Heart left ventricle (tissue), 16 donors: ENCODE data around the gene MAGI1. TPM values are rescaled to one million over a fixed set of nuclear protein-coding genes. Genes with fewer than 3 reads are reported as not detected.

Experiments
- ATAC-seq, 4 donors: fragments of 200-7000 bp; cut with Tn5 transposase; one replicate each; pipeline ENCODE4 v1.9.1; 2020 to 2022; ENCODE audit warnings: moderate library complexity in 4 of 4, mild to moderate bottlenecking in 3 of 4, moderate number of reproducible peaks in 1 of 4
- DNase-seq, 5 donors: peaks; one replicate each; pipeline ENCODE4 v3.0.0-alpha.2; 2020
- H3K27ac ChIP-seq, 12 donors: fragments of 200-600 bp; sonication (generic) in 4 of 12; one replicate each; pipeline versions ENCODE4 v1.5.0 to v1.8.0; 2016 to 2022; ENCODE audit warnings: mild to moderate bottlenecking in 2 of 12
- H3K27me3 ChIP-seq, 9 donors: fragments of 200-600 bp; sonication (generic) in 2 of 9; one replicate each; pipeline versions ENCODE4 v1.5.1 to v1.8.0; 2016 to 2022; ENCODE audit warnings: mild to moderate bottlenecking in 3 of 9
- H3K36me3 ChIP-seq, 9 donors: fragments of 200-600 bp; sonication (generic) in 2 of 9; one replicate each; pipeline versions ENCODE4 v1.5.0 to v1.8.0; 2018 to 2022; ENCODE audit warnings: mild to moderate bottlenecking in 2 of 9
- H3K4me1 ChIP-seq, 12 donors: fragments of 200-600 bp; sonication (generic) in 4 of 12; one replicate each; pipeline versions ENCODE4 v1.5.0 to v1.8.0; 2016 to 2022; ENCODE audit warnings: mild to moderate bottlenecking in 3 of 12
- H3K4me3 ChIP-seq, 12 donors: fragments of 200-600 bp; sonication (generic) in 4 of 12; one replicate each; pipeline versions ENCODE4 v1.5.0 to v1.8.0; 2017 to 2022; ENCODE audit warnings: mild to moderate bottlenecking in 9 of 12, moderate library complexity in 4 of 12
- H3K9me3 ChIP-seq, 12 donors: fragments of 200-600 bp; sonication (generic) in 4 of 12; one replicate each; pipeline versions ENCODE4 v1.5.0 to v1.8.0; 2016 to 2022; ENCODE audit warnings: mild to moderate bottlenecking in 1 of 12
- CTCF ChIP-seq, 12 donors: fragments of 200-600 bp; sonication (generic) in 4 of 12; IDR thresholded peaks; one replicate each; pipeline versions ENCODE4 v1.5.0 to v1.8.0; 2018 to 2022; ENCODE audit warnings: antibody characterized with exemption in 12 of 12, mild to moderate bottlenecking in 5 of 12
- POLR2A ChIP-seq, 2 donors: fragments of 450-650 bp; IDR thresholded peaks; one replicate each; pipeline ENCODE4 v1.6.1; 2017; ENCODE audit warnings: antibody characterized with exemption in 2 of 2, mild to moderate bottlenecking in 2 of 2, moderate library complexity in 2 of 2
- WGBS, 4 donors: extraction: QIAGEN DNeasy Blood & Tissue Kit in 2 of 4; methylation state at CpG; one replicate each; pipeline versions ENCODE4 v1.1.5 to v1.1.7; 2013 to 2018; 5-methylcytosine and 5-hydroxymethylcytosine counted together
- intact Hi-C, 10 donors: fragments of 100-400 bp; cut with DNase I; formaldehyde crosslinking; loops; one replicate each; pipeline versions ENCODE4 v1.11.1 to v1.14.2; 2022
- polyA plus RNA-seq, 2 donors: library from polyadenylated mRNA; stranded (reverse); fragments of 200-250 nt; gene quantifications; one replicate each; pipeline ENCODE4 v1.2.3, GENCODE V29; 2013
- total RNA-seq, 9 donors: library from RNA; depleted of rRNA in 2 of 9; stranded (reverse); fragments of >200 nt in 2 of 9; fragmentation: NEBNext Ultra II Directional in 3 of 9; extraction: Animal tissue kit (Norgen Biotek cat#: 25700) in 3 of 9; gene quantifications; one replicate each; pipeline versions ENCODE4 v1.1.0 to v1.2.4, GENCODE V29; 2016 to 2023
- donor health status: ischemic (EF 13 %, LVEDD 7.1; RV severe dilation, severe dysfunction).
- donor health status: healthy with polysubstance abuse.
- donor health status: DM: no; HTN: yes; CAD: no.
- donor health status: DM: no; HTN: no; CAD: no.
- donor health status: ischemic (EF 25% LVEDD 6.9; RV normal size, moderate dysfunction).
- donor health status: ischemic (EF 25% LVEDD 5.7; RV mildly dilated, moderate dysfunction).
- donor health status: healthy.
- donor health status: DM: yes; HTN: yes; CAD: no.
- donor health status: ischemic (EF 35%, LVEDD 5.7; RV mildly dilated, moderate dysfunction).
- donor health status: nonischemic (EF 11% LVEDD 7.7; RV severe dilation, severe dysfunction).
- donor health status: DM: yes; HTN: yes; CAD: no.
- donor health status: PGD.
- donor health status: ischemic (EF 29% LVEDD 5.4; RV normal size, mild dysfunction).
- donor health status: nonischemic (EF 23%, LVEDD 6.1; RV moderate dilation, normal function).

The MAGI1 gene
- total and polyA plus RNA-seq, 11 donors, result 18.5 to 52.1 (median 31.4) TPM

GRCh38 chr3:65875393-65876027 lies 163.2 kb downstream of the MAGI1 start:
- H3K4me3 ChIP-seq, result no peak overlapping the region
- H3K36me3 ChIP-seq, result no peaks in the 10 kb centered on the region
- TF ChIP-seq CTCF (IDR thresholded peaks at IDR 0.05), result no peak
- no peak for TF ChIP-seq POLR2A (IDR thresholded peaks at IDR 0.05)
- 49 to 54% (median 53%) methylated on average over 6 of the region's 6 CpGs for WGBS, 4 donors
- no peaks in the 10 kb centered on the region for H3K27me3 ChIP-seq
- peaks cover 0 to 4% (median 0%) of the 10 kb centered on the region in 12 donors for H3K9me3 ChIP-seq
- H3K4me1 ChIP-seq, result peaks cover 0 to 42% (median 11%) of the 10 kb centered on the region in 12 donors
- no peak overlapping the region for H3K27ac ChIP-seq
- ATAC-seq (no peak), DNase-seq (no peak)
- intact Hi-C loops, result no loop called here

GRCh38 chr3:65873869-65874268 lies 164.8 kb downstream of the MAGI1 start:
- 95 to 97% (median 96%) methylated on average over 3 of the region's 3 CpGs for WGBS, 4 donors
- Histone ChIP-seq H3K9me3 (peaks cover 0 to 4% (median 0%) of the 10 kb centered on the region in 12 donors), H3K36me3 (no peaks in the 10 kb centered on the region), H3K4me3 (no peak overlapping the region), H3K4me1 (peaks cover 0 to 45% (median 11%) of the 10 kb centered on the region in 12 donors), H3K27ac (no peak overlapping the region), H3K27me3 (no peaks in the 10 kb centered on the region)
- intact Hi-C loops, result no loop called here
- DNase-seq (no peak), ATAC-seq (no peak)
- TF ChIP-seq CTCF (IDR thresholded peaks at IDR 0.05), result no peak
- no peak for TF ChIP-seq POLR2A (IDR thresholded peaks at IDR 0.05)

- Histone ChIP-seq H3K9me3 (peaks cover 0 to 4% (median 0%) of the 10 kb centered on the region in 12 donors), H3K27ac (no peak overlapping the region), H3K4me3 (no peak overlapping the region), H3K4me1 (peaks cover 0 to 45% (median 11%) of the 10 kb centered on the region in 12 donors), H3K27me3 (no peaks in the 10 kb centered on the region), H3K36me3 (no peaks in the 10 kb centered on the region)
- intact Hi-C loops, result no loop called here
- TF ChIP-seq CTCF (IDR thresholded peaks at IDR 0.05) (no peak), POLR2A (IDR thresholded peaks at IDR 0.05) (no peak)
- 41 to 55% (median 45%) methylated on average over 6 of the region's 6 CpGs for WGBS, 4 donors
- ATAC-seq, result peak; percentile 53 to 89 (median 78)
- peak in 3 of 5 donors; percentile 10 to 61 (median 26) for DNase-seq
These were observed 165.7 kb downstream of the MAGI1 start for GRCh38 chr3:65873028-65873427.

GRCh38 chr3:65871305-65872141 lies 167.2 kb downstream of the MAGI1 start:
- intact Hi-C loops, result no loop called here
- peaks cover 0 to 4% (median 0%) of the 10 kb centered on the region in 12 donors for H3K9me3 ChIP-seq
- no peak overlapping the region for H3K4me3 ChIP-seq
- TF ChIP-seq CTCF (IDR thresholded peaks at IDR 0.05) (no peak), POLR2A (IDR thresholded peaks at IDR 0.05) (no peak)
- H3K27ac ChIP-seq, result no peak overlapping the region
- H3K4me1 ChIP-seq, result peaks cover 0 to 45% (median 11%) of the 10 kb centered on the region in 12 donors
- DNase-seq, result peak in 4 of 5 donors; percentile 50 to 71 (median 56)
- 43 to 48% (median 45%) methylated on average over 6 of the region's 6 CpGs for WGBS, 4 donors
- no peaks in the 10 kb centered on the region for H3K27me3 ChIP-seq
- peak in 3 of 4 donors; percentile 49 to 69 (median 68) for ATAC-seq
- H3K36me3 ChIP-seq, result no peaks in the 10 kb centered on the region
